RWPE1 (cell line): ENCODE data around the gene CABP4.
A peak's percentile ranks its signal among the peaks of the same experiment; 100 is the strongest.

Experiments used
- CTCF ChIA-PET: fragments of 350-600 bp; sonication (Branson Sonifier 250); formaldehyde crosslinking; extraction: SDS; loops from one replicate; lab custom pipeline; 2021; lab: Yijun Ruan, JAX
- POLR2A ChIA-PET: fragments of 400-600 bp; formaldehyde crosslinking; extraction: SDS; loops from one replicate; lab custom pipeline; 2020; ENCODE audit warnings: antibody characterized with exemption; ENCODE audit not compliant: low non-redundant PET; lab: Yijun Ruan, JAX
- DNase-seq: peaks from one replicate; pipeline ENCODE4 v3.0.0; 2012; ENCODE audit warnings: low spot score
- H3K27ac ChIP-seq: fragments of 450-650 bp; 2 replicates; pipeline ENCODE4 v1.5.1; 2017
- TF ChIP-seq, protein P1 (sequence below): fragments of 450-650 bp; conservative IDR thresholded peaks from 2 replicates; pipeline ENCODE4 v1.5.1; 2017; ENCODE audit warnings: low read depth, mild to moderate bottlenecking

Gene CABP4

DNA sequence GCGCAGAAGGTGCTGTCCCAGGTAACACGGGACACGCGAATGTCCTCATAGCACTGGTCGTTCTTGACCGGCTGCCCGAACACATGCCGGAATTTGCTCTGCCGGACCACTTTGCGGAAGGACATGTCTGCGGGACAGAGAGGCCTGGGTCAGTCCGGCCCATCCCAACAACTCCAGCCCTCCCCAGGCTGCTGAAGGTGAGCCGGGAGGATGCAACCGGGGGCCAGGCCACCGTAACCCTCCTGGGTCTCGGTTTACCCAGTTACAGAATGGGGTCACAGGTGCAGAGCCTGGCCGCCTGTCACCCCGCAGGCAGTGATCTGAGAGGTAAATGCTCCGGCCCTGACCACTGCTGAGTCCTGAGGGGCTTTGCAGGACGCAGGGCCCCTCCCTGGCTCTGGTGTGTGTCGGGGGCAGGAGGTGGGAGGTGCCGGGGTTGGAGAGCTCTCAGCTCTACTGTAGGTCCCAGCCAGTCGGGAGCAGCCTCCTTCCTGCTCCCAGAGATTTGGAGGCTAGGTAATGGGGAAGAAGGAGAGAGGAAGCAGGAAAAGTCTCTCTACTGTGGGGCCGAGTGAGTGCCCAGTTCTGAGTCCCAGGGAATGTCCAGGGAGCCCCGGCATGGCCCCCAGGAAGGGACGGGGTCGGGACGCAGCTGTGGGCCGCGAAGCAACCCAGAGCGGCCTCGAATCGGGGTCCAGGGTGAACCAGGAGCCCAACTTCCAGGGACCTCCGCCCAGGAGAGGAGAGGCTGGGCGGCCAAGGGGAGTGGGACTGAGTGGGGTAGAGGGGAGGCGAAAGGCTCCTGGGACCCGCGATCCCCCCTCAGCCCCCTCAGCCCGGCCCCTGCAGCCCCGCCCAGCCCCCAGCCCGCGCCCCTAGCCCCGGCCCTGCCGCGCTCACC lies 12.4 kb upstream of the CABP4 start:
- TF ChIP-seq, protein P1, sequence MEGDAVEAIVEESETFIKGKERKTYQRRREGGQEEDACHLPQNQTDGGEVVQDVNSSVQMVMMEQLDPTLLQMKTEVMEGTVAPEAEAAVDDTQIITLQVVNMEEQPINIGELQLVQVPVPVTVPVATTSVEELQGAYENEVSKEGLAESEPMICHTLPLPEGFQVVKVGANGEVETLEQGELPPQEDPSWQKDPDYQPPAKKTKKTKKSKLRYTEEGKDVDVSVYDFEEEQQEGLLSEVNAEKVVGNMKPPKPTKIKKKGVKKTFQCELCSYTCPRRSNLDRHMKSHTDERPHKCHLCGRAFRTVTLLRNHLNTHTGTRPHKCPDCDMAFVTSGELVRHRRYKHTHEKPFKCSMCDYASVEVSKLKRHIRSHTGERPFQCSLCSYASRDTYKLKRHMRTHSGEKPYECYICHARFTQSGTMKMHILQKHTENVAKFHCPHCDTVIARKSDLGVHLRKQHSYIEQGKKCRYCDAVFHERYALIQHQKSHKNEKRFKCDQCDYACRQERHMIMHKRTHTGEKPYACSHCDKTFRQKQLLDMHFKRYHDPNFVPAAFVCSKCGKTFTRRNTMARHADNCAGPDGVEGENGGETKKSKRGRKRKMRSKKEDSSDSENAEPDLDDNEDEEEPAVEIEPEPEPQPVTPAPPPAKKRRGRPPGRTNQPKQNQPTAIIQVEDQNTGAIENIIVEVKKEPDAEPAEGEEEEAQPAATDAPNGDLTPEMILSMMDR: no peak
- no peak for DNase-seq
- H3K27ac ChIP-seq: peak overlapping the region; percentile 87
- CTCF ChIA-PET: interaction anchor here (0.7 kb wide), 1 partner anchor 35 kb away, joined by 4 read pairs; no protein-coding TSS in a partner anchor
- POLR2A ChIA-PET: interaction anchor here (0.6 to 0.7 kb wide), 4 partner anchors 12 to 151 kb away, joined by 3 to 9 read pairs (median 4); partner anchors contain the start of gene PITPNM1

DNA sequence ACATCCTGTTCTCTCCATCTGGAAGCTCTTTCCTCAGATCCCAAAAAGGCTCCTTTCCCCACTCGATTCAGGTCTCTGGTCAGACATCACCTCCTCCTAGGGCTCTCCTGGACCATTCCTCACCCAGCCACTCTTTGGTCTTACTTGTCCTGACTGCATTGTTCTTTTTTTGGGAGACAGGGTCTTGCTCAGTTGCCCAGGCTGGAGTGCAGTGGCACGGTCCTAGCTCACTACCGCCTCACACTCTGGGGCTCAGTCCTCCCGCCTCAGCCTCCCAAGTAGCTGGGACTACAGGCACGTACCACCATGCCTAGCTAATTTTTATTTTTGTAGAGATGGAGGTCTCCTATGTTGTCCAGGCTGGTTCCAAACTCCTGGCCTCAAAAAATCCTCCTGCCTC lies 9.6 kb upstream of the CABP4 start:
- CTCF ChIA-PET: no interaction called here
- POLR2A ChIA-PET: no interaction called here
- TF ChIP-seq, protein P1: no peak
- DNase-seq: no peak
- H3K27ac ChIP-seq: no peak overlapping the region

DNA sequence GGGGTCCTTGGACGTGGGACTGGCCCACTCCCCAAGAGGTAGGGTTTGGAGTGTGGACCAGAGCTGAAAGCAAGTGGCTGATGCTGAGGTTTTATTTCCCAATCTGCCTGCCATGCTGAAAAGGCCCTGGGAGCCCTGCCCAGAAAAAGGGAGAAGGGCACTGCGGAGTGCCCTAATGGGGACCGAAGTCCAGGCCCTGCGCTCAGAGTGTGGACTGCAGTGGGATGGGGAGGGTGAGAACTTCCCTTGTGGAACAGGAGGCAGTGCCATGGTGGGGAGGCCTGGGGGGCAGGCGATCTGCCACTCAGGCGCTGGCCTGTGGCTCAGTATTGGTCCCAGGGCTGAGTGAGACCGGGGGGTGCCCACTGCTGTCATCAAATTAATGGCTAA lies 6.9 kb upstream of the CABP4 start:
- no peak overlapping the region for H3K27ac ChIP-seq
- no peak for DNase-seq
- ChIA-PET POLR2A (no interaction called here), CTCF (interaction anchor here (0.6 kb wide), 2 partner anchors 9 to 97 kb away, joined by 3 to 4 read pairs; no protein-coding TSS in a partner anchor)
- TF ChIP-seq, protein P1: no peak

DNA sequence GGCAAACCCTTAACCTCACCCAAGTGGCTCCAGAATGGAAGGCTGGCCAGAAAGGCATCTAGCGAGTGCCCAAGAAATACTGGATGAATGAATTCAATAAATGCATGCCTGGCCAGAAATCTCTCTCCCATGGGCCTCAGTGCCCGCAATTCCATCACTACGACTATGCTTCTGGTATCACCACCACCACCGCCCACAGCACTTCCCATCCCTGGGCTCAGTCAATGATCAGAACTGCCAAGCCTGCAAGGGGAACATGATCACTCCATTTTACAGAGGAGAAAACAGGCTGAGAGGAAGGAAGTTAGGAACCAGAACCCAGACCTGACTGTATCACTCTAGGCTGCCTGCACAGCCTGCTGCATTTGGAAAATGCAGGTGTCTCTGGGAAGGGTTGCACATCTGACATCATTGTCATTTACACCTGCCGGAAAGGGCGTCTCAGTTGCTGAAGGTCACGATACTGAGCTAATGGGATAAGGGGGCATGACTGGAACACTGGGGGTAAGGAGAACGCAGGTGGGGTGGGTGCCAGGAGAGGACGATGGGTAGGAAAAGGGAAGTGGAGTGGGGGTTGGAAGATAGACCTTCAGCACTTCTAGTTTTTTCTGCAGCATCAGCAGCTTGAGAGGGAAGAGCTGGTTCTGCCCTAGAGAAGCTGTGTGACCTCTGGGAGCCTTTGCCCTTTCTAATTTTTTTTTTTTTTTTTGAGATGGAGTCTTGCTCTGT lies 5.9 kb upstream of the CABP4 start:
- TF ChIP-seq, protein P1: no peak
- CTCF ChIA-PET: interaction anchor here (1.0 to 1.1 kb wide), 2 partner anchors 9 to 181 kb away, joined by 3 to 4 read pairs; no protein-coding TSS in a partner anchor
- no peak overlapping the region for H3K27ac ChIP-seq
- DNase-seq: no peak
- POLR2A ChIA-PET: interaction anchor here (0.6 to 0.7 kb wide), 2 partner anchors 16 to 1160 kb away, joined by 3 to 5 read pairs; partner anchors contain the start of gene YIF1A

DNA sequence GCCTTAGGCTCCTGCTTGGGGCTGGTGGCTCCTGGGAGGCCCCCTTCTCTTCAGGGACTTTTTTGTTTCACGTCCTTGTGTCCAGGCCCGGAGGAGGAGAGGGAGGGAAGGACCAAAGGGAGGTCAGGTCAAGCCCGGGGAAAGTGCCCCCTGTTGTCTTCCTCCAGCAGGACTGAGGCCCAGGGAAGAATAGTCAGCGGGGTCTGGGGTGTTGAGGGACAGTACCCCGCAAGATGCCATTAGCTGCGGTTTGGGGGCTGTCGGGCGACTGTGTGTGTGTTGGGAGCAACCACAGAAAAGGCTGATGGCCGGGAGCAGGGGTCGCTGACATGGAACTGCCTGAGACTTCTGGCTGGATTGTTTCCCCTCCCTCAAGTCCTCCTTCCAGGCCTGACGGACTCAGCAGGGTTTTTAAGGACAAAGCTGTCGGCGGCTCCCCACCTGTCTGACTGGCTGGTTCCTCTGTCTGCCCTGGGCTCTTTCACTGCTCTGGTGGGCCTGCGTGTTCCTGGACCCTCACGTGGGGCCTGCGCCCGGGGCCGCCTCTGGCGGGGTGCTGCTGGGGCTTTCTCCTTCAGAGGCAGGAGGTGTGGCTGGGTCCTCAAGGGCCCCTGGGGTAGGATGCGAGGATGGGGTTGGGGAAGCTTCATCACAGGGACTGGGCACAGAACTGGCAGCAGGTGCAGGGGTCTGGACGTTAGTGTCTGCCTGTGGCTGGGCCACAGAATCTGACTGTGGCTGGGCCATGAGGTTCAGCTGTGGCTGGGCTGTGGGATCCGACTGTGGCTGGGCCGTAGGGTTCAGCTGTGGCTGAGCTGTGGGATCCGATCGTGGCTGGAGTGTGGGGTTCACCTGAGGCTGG lies 4.1 kb upstream of the CABP4 start:
- TF ChIP-seq, protein P1: no peak
- ChIA-PET POLR2A (no interaction called here), CTCF (no interaction called here)
- no peak overlapping the region for H3K27ac ChIP-seq
- no peak for DNase-seq

DNA sequence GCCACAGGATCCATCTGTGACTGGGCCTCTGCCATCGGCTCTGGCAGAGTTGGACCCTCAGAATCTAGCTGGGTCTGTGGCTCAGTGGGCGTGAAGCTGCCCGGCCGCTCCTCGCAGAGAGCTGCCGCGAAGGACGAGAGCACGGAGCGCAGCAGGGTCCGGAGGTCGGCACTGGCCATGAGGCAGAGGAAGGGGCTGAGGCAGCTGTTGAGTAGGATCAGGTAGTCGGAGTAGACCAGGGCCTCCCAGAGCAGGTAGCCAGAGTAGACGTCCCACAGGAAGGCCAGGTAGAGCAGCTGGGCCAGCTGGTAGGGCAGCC lies 3.5 kb upstream of the CABP4 start:
- ChIA-PET POLR2A (no interaction called here), CTCF (interaction anchor here (0.6 kb wide), 1 partner anchor 45 kb away, joined by 3 read pairs; no protein-coding TSS in a partner anchor)
- no peak for DNase-seq
- H3K27ac ChIP-seq: peak overlapping the region; percentile 12; the same call in 1 of the 2 replicates
- TF ChIP-seq, protein P1: no peak
